ENCODE results near the gene BCAS3. TPM values are rescaled to one million over a fixed set of nuclear protein-coding genes. Genes with fewer than 3 reads are reported as not detected.
"Not testable (repeated sequence)": the region's sequence is repeated elsewhere in the genome, so short reads cannot be mapped to it uniquely, and the experiment has no call there.

The BCAS3 gene
- polyA plus RNA-seq, 6 donors from 2014 or later = 22.0 to 38.9 (median 24.5) TPM

GRCh38 chr17:61239327-61239726 lies 561.7 kb downstream of the BCAS3 start:
- no peaks in the 10 kb centered on the region for H3K4me1 Mint-ChIP-seq
- ATAC-seq (ENCODE audit: low read depth in 2 of 2) = no peak
- H3K27ac Mint-ChIP-seq = no peak overlapping the region
- H3K4me3 Mint-ChIP-seq = no peak overlapping the region
- H3K36me3 Mint-ChIP-seq = peaks cover 5 to 8% of the 10 kb centered on the region in 2 donors
- peaks cover 0 to 7% (median 4%) of the 10 kb centered on the region in 7 donors for H3K9me3 Mint-ChIP-seq
- H3K27me3 Mint-ChIP-seq = no peaks in the 10 kb centered on the region
- no peak for DNase-seq

GRCh38 chr17:61239953-61240352 lies 562.3 kb downstream of the BCAS3 start:
- H3K27me3 Mint-ChIP-seq = no peaks in the 10 kb centered on the region
- H3K9me3 Mint-ChIP-seq = peaks cover 0 to 7% (median 4%) of the 10 kb centered on the region in 7 donors
- peaks cover 5 to 8% of the 10 kb centered on the region in 2 donors for H3K36me3 Mint-ChIP-seq
- no peak overlapping the region for H3K4me3 Mint-ChIP-seq
- ATAC-seq (ENCODE audit: low read depth in 2 of 2) = no peak
- no peak for DNase-seq
- H3K27ac Mint-ChIP-seq = no peak overlapping the region
- H3K4me1 Mint-ChIP-seq = peaks cover 0 to 2% (median 0%) of the 10 kb centered on the region in 3 donors

- no peak for ATAC-seq (ENCODE audit: low read depth in 2 of 2)
- Mint-ChIP-seq H3K36me3 (peaks cover 5 to 8% of the 10 kb centered on the region in 2 donors), H3K27me3 (no peaks in the 10 kb centered on the region), H3K9me3 (peaks cover 0 to 8% (median 4%) of the 10 kb centered on the region in 7 donors), H3K4me1 (peaks cover 0 to 4% (median 0%) of the 10 kb centered on the region in 3 donors), H3K4me3 (peak overlapping the region in 1 of 8 donors; percentile 15), H3K27ac (no peak overlapping the region)
- no peak for DNase-seq
Observed at GRCh38 chr17:61240851-61241468, 563.3 kb downstream of the BCAS3 start.

- not testable (repeated sequence) for H3K9me3 Mint-ChIP-seq; DNase-seq; H3K27ac Mint-ChIP-seq; H3K4me1 Mint-ChIP-seq; H3K4me3 Mint-ChIP-seq; ATAC-seq (ENCODE audit: low read depth in 2 of 2); H3K27me3 Mint-ChIP-seq; H3K36me3 Mint-ChIP-seq
Observed at GRCh38 chr17:61244988-61245387, 567.3 kb downstream of the BCAS3 start.

- ATAC-seq (ENCODE audit: low read depth in 2 of 2) = no peak
- Mint-ChIP-seq H3K36me3 (no peaks in the 10 kb centered on the region), H3K9me3 (peaks cover 0 to 3% (median 2%) of the 10 kb centered on the region in 7 donors), H3K4me3 (no peak overlapping the region), H3K27ac (peak overlapping the region in 1 of 6 donors; percentile 17), H3K4me1 (peaks cover 4 to 9% (median 7%) of the 10 kb centered on the region in 3 donors), H3K27me3 (no peaks in the 10 kb centered on the region)
- DNase-seq = no peak
Observed at GRCh38 chr17:61245706-61246135, 568.1 kb downstream of the BCAS3 start.

GRCh38 chr17:61247439-61247838 lies 569.8 kb downstream of the BCAS3 start:
- no peak overlapping the region for H3K4me3 Mint-ChIP-seq
- no peaks in the 10 kb centered on the region for H3K27me3 Mint-ChIP-seq
- no peak overlapping the region for H3K27ac Mint-ChIP-seq
- H3K9me3 Mint-ChIP-seq = peaks cover 0 to 3% (median 2%) of the 10 kb centered on the region in 7 donors
- peaks cover 12 to 27% (median 22%) of the 10 kb centered on the region in 3 donors for H3K4me1 Mint-ChIP-seq
- ATAC-seq (ENCODE audit: low read depth in 2 of 2) = no peak
- H3K36me3 Mint-ChIP-seq = no peaks in the 10 kb centered on the region
- no peak for DNase-seq

- peaks cover 12 to 27% (median 22%) of the 10 kb centered on the region in 3 donors for H3K4me1 Mint-ChIP-seq
- H3K4me3 Mint-ChIP-seq = no peak overlapping the region
- ATAC-seq (ENCODE audit: low read depth in 2 of 2) (no peak), DNase-seq (no peak)
- no peaks in the 10 kb centered on the region for H3K27me3 Mint-ChIP-seq
- no peaks in the 10 kb centered on the region for H3K36me3 Mint-ChIP-seq
- H3K9me3 Mint-ChIP-seq = peaks cover 0 to 3% (median 0%) of the 10 kb centered on the region in 7 donors
- no peak overlapping the region for H3K27ac Mint-ChIP-seq
Observed at GRCh38 chr17:61248399-61248798, 570.7 kb downstream of the BCAS3 start.

GRCh38 chr17:61249649-61250299 lies 572.1 kb downstream of the BCAS3 start:
- no peaks in the 10 kb centered on the region for H3K27me3 Mint-ChIP-seq
- H3K4me1 Mint-ChIP-seq = peaks cover 12 to 26% (median 22%) of the 10 kb centered on the region in 3 donors
- no peaks in the 10 kb centered on the region for H3K36me3 Mint-ChIP-seq
- peak overlapping the region in 1 of 6 donors; percentile 2 for H3K27ac Mint-ChIP-seq
- peak overlapping the region in 1 of 8 donors; percentile 16 for H3K4me3 Mint-ChIP-seq
- no peak for DNase-seq
- peaks cover 0 to 3% (median 0%) of the 10 kb centered on the region in 7 donors for H3K9me3 Mint-ChIP-seq
- ATAC-seq (ENCODE audit: low read depth in 2 of 2) = no peak

- no peak for ATAC-seq (ENCODE audit: low read depth in 2 of 2)
- Mint-ChIP-seq H3K36me3 (no peaks in the 10 kb centered on the region), H3K9me3 (no peaks in the 10 kb centered on the region), H3K4me1 (peaks cover 12 to 22% (median 22%) of the 10 kb centered on the region in 3 donors), H3K27ac (peak overlapping the region in 2 of 6 donors; percentile 2 to 52), H3K4me3 (peak overlapping the region in 1 of 8 donors; percentile 32), H3K27me3 (no peaks in the 10 kb centered on the region)
- no peak for DNase-seq
Observed at GRCh38 chr17:61250335-61250890, 572.8 kb downstream of the BCAS3 start.

GRCh38 chr17:61251939-61252865 lies 574.6 kb downstream of the BCAS3 start:
- Mint-ChIP-seq H3K9me3 (no peaks in the 10 kb centered on the region), H3K27ac (peak overlapping the region in 5 of 6 donors; percentile 22 to 67 (median 28)), H3K27me3 (no peaks in the 10 kb centered on the region), H3K36me3 (no peaks in the 10 kb centered on the region), H3K4me1 (peaks cover 12 to 22% (median 22%) of the 10 kb centered on the region in 3 donors), H3K4me3 (peak overlapping the region in 2 of 8 donors; percentile 4 to 12)
- peak; percentile 69 to 70 for ATAC-seq (ENCODE audit: low read depth in 2 of 2)
- DNase-seq = peak; percentile 43

- Mint-ChIP-seq H3K4me1 (peaks cover 12 to 22% (median 22%) of the 10 kb centered on the region in 3 donors), H3K27ac (no peak overlapping the region), H3K4me3 (no peak overlapping the region), H3K9me3 (no peaks in the 10 kb centered on the region), H3K36me3 (no peaks in the 10 kb centered on the region), H3K27me3 (no peaks in the 10 kb centered on the region)
- DNase-seq = no peak
- ATAC-seq (ENCODE audit: low read depth in 2 of 2) = no peak
Observed at GRCh38 chr17:61253362-61253761, 575.7 kb downstream of the BCAS3 start.

GRCh38 chr17:61253937-61254574 lies 576.4 kb downstream of the BCAS3 start:
- ATAC-seq (ENCODE audit: low read depth in 2 of 2) (no peak), DNase-seq (no peak)
- H3K4me3 Mint-ChIP-seq = no peak overlapping the region
- no peaks in the 10 kb centered on the region for H3K27me3 Mint-ChIP-seq
- no peaks in the 10 kb centered on the region for H3K36me3 Mint-ChIP-seq
- peaks cover 12 to 22% (median 22%) of the 10 kb centered on the region in 3 donors for H3K4me1 Mint-ChIP-seq
- no peaks in the 10 kb centered on the region for H3K9me3 Mint-ChIP-seq
- H3K27ac Mint-ChIP-seq = peak overlapping the region in 1 of 6 donors; percentile 49
